GM23338 (cell line): ENCODE results near the gene AK2. TPM values are rescaled to one million over a fixed set of nuclear protein-coding genes. Genes with fewer than 3 reads are reported as not detected.

Experiments used
- ATAC-seq: fragments of 200-7000 bp; cut with Tn5 transposase; 3 replicates; pipeline ENCODE4 v1.9.1; 2020
- DNase-seq: peaks from one replicate; pipeline ENCODE4 v3.0.0-alpha.2; 2015; ENCODE audit warnings: low spot score
- H2AFZ ChIP-seq: fragments of 200-600 bp; sonication (generic); 2 replicates; pipeline ENCODE4 v1.8.0; 2016; ENCODE audit warnings: antibody characterized with exemption, mild to moderate bottlenecking, moderate library complexity
- H3F3A ChIP-seq: fragments of 200-600 bp; sonication (generic); replicated peaks from 2 replicates; pipeline ENCODE4 v1.8.0; 2017; ENCODE audit warnings: antibody characterized with exemption, mixed run types, low read depth
- H3K27ac ChIP-seq: fragments of 200-600 bp; sonication (generic); 2 replicates; pipeline ENCODE4 v1.6.1; 2016; ENCODE audit warnings: low read depth
- H3K27me3 ChIP-seq: fragments of 200-600 bp; sonication (generic); 2 replicates; pipeline ENCODE4 v1.8.0; 2016; ENCODE audit warnings: mild to moderate bottlenecking, mixed run types, moderate library complexity; ENCODE audit not compliant: insufficient read depth
- H3K36me3 ChIP-seq: fragments of 200-600 bp; sonication (generic); 2 replicates; pipeline ENCODE4 v1.8.0; 2016; ENCODE audit warnings: mild to moderate bottlenecking; ENCODE audit not compliant: insufficient read depth
- H3K4me1 ChIP-seq: fragments of 200-600 bp; sonication (generic); 2 replicates; pipeline ENCODE4 v1.8.0; 2016; ENCODE audit warnings: mild to moderate bottlenecking, moderate library complexity; ENCODE audit not compliant: insufficient read depth
- H3K4me2 ChIP-seq: fragments of 200-600 bp; sonication (generic); 2 replicates; pipeline ENCODE4 v1.7.1; 2017; ENCODE audit warnings: mixed run types
- H3K4me3 ChIP-seq: fragments of 200-600 bp; sonication (generic); 2 replicates; pipeline ENCODE4 v1.6.1; 2016; ENCODE audit warnings: mixed run types
- H3K79me2 ChIP-seq: fragments of 200-600 bp; sonication (generic); replicated peaks from 2 replicates; pipeline ENCODE4 v1.8.0; 2017; ENCODE audit warnings: mild to moderate bottlenecking; ENCODE audit not compliant: insufficient read depth
- H3K9me2 ChIP-seq: fragments of 200-600 bp; sonication (generic); 2 replicates; pipeline ENCODE4 v1.8.0; 2017; ENCODE audit not compliant: insufficient read depth
- H4K20me1 ChIP-seq: fragments of 200-600 bp; sonication (generic); replicated peaks from 2 replicates; pipeline ENCODE4 v1.8.0; 2017; ENCODE audit warnings: mild to moderate bottlenecking; ENCODE audit not compliant: insufficient read depth
- H3K27ac Mint-ChIP-seq: 2 replicates; pipeline ENCODE4 v1.8.0; 2020; ENCODE audit warnings: inconsistent platforms, mild to moderate bottlenecking, moderate library complexity, mixed read lengths
- H3K27me3 Mint-ChIP-seq: 3 replicates; pipeline ENCODE4 v1.8.0; 2022; ENCODE audit warnings: low read depth, mild to moderate bottlenecking, moderate library complexity, mixed read lengths, inconsistent platforms; ENCODE audit not compliant: insufficient read depth, poor library complexity
- H3K36me3 Mint-ChIP-seq: 3 replicates; pipeline ENCODE4 v1.8.0; 2021; ENCODE audit warnings: low read depth, mild to moderate bottlenecking, inconsistent platforms, moderate library complexity, mixed read lengths
- H3K4me1 Mint-ChIP-seq: 3 replicates; pipeline ENCODE4 v1.8.0; 2020; ENCODE audit warnings: mild to moderate bottlenecking, inconsistent platforms, mixed read lengths
- H3K4me3 Mint-ChIP-seq: 3 replicates; pipeline ENCODE4 v1.8.0; 2021; ENCODE audit warnings: moderate library complexity, mild to moderate bottlenecking, inconsistent platforms, mixed read lengths
- H3K9me3 Mint-ChIP-seq: 3 replicates; pipeline ENCODE4 v1.8.0; 2020; ENCODE audit warnings: moderate library complexity, mild to moderate bottlenecking, inconsistent platforms, mixed read lengths
- CTCF ChIP-seq, 2 experiments: fragments of 200-600 bp in 1 of 2; sonication (generic) in 1 of 2; conservative IDR thresholded peaks; 2 replicates each; pipeline versions ENCODE4 v1.5.1 to v1.6.1; 2016 to 2017; ENCODE audit warnings: antibody characterized with exemption in 2 of 2, low read depth in 2 of 2, mild to moderate bottlenecking in 2 of 2, moderate library complexity in 1 of 2
- ETS1 ChIP-seq: IDR thresholded peaks from 2 replicates; pipeline ENCODE4 v1.6.1; 2016; ENCODE audit warnings: antibody characterized with exemption
- EZH2 ChIP-seq: fragments of 200-600 bp; sonication (generic); IDR thresholded peaks from one replicate; pipeline ENCODE4 v1.8.0; 2017; ENCODE audit warnings: antibody characterized with exemption, mild to moderate bottlenecking, low read depth; ENCODE audit not compliant: unreplicated experiment
- EZH2phosphoT487 ChIP-seq: fragments of 200-600 bp; sonication (generic); IDR thresholded peaks from one replicate; pipeline ENCODE4 v1.8.1; 2018; ENCODE audit warnings: antibody characterized with exemption; ENCODE audit not compliant: unreplicated experiment
- JUNB ChIP-seq: IDR thresholded peaks from one replicate; pipeline ENCODE4 v1.6.1; 2016; ENCODE audit warnings: antibody characterized with exemption; ENCODE audit not compliant: unreplicated experiment
- POLR2AphosphoS5 ChIP-seq: IDR thresholded peaks from 2 replicates; pipeline ENCODE4 v1.6.1; 2016; ENCODE audit warnings: antibody characterized with exemption, low read depth
- REST ChIP-seq: IDR thresholded peaks from one replicate; pipeline ENCODE4 v1.6.1; 2018; ENCODE audit warnings: antibody characterized with exemption; ENCODE audit not compliant: unreplicated experiment
- STAT1 ChIP-seq: IDR thresholded peaks from one replicate; pipeline ENCODE4 v1.6.1; 2016; ENCODE audit warnings: antibody characterized with exemption; ENCODE audit not compliant: unreplicated experiment
- ZNF114 ChIP-seq: fragments of 250-450 bp; sonication (Bioruptor Pico); IDR thresholded peaks from 2 replicates; pipeline ENCODE4 v1.5.0; 2020; ENCODE audit warnings: mild to moderate bottlenecking, moderate library complexity
- ZNF331 ChIP-seq: fragments of 250-450 bp; sonication (Bioruptor Pico); IDR thresholded peaks from 2 replicates; pipeline ENCODE4 v1.5.0; 2020; ENCODE audit warnings: low read depth, mild to moderate bottlenecking, moderate library complexity
- ZNF462 ChIP-seq: fragments of 250-450 bp; sonication (Bioruptor Pico); IDR thresholded peaks from 2 replicates; pipeline ENCODE4 v1.5.0; 2020; ENCODE audit warnings: mild to moderate bottlenecking, moderate library complexity
- polyA plus RNA-seq: library from polyadenylated mRNA; unstranded; fragments of >200 nt; fragmentation: Nextera tagmentation; extraction: Ambion mirVana; gene quantifications from 2 replicates; pipeline ENCODE4 v1.2.1, GENCODE V29; 2016
- total RNA-seq: library from RNA; depleted of rRNA; stranded (reverse); fragments of >200 nt; shearing (Covaris generic); gene quantifications from 2 replicates; pipeline ENCODE4 v1.2.3, GENCODE V29; 2014

AK2 gene
- total and polyA plus RNA-seq, 2 experiments from 2014 or later, result 125 to 142 TPM

GRCh38 chr1:32966900-32967299 lies 69.8 kb downstream of the AK2 start (continued):
- TF ChIP-seq REST, result no peak
- no peak for TF ChIP-seq ETS1
- TF ChIP-seq JUNB, result no peak
- TF ChIP-seq EZH2phosphoT487, result no peak
- no peak for TF ChIP-seq ZNF114 (CRISPR knock-in tag)

- no peak for ATAC-seq
- Histone ChIP-seq H3K27me3 (peaks cover 34% of the 10 kb centered on the region), H2AFZ (peak overlapping the region; percentile 48), H3K36me3 (no peaks in the 10 kb centered on the region), H4K20me1 (peaks cover 13% of the 10 kb centered on the region), H3K79me2 (peaks cover 22% of the 10 kb centered on the region), H3K9me2 (peaks cover 7% of the 10 kb centered on the region; the same call in 1 of the 2 replicates), H3K4me1 (peaks cover 20% of the 10 kb centered on the region), H3K27ac (no peak overlapping the region), H3K4me3 (peak overlapping the region; percentile 73), H3K4me2 (peak overlapping the region; percentile 81), H3F3A (no peaks in the 10 kb centered on the region)
- Mint-ChIP-seq H3K27ac (no peak overlapping the region), H3K4me1 (peaks cover 18% of the 10 kb centered on the region), H3K4me3 (peak overlapping the region; percentile 76), H3K36me3 (no peaks in the 10 kb centered on the region; the same call in 2 of the 3 replicates), H3K9me3 (no peaks in the 10 kb centered on the region; the same call in 2 of the 3 replicates), H3K27me3 (peaks cover 23% of the 10 kb centered on the region)
- no peak for DNase-seq
- no peak for TF ChIP-seq POLR2AphosphoS5
- TF ChIP-seq ETS1, result no peak
- TF ChIP-seq EZH2phosphoT487, result no peak
- no peak for TF ChIP-seq JUNB
- no peak for TF ChIP-seq ZNF462
- no peak for TF ChIP-seq EZH2
- no peak for TF ChIP-seq STAT1
- no peak for TF ChIP-seq CTCF (conservative IDR thresholded peaks at IDR 0.05; ENCODE audit: low read depth in 2 of 2)
- TF ChIP-seq ZNF331 (CRISPR knock-in tag), result no peak
These were observed 71.4 kb downstream of the AK2 start for GRCh38 chr1:32965251-32965747.
